Bronchial epithelial cell (primary cell): Measurements from ENCODE around the gene ZNF292. TPM values are rescaled to one million over a fixed set of nuclear protein-coding genes. Genes with fewer than 3 reads are reported as not detected.
A peak's percentile ranks its signal among the peaks of the same experiment; 100 is the strongest.

ENCODE experiments used
- DNase-seq: peaks from one replicate; pipeline ENCODE4 v3.0.0-alpha.2; 2010; ENCODE audit warnings: low read depth
- FAIRE-seq: peaks from 2 replicates; lab custom pipeline; 2011; peaks lifted over from hg19 to GRCh38; lab: Jason Lieb, UNC
- H3K27me3 ChIP-seq: 2 replicates; pipeline ENCODE4 v1.5.1; 2011; ENCODE audit warnings: low read length; ENCODE audit not compliant: control insufficient read depth, insufficient read depth
- H3K36me3 ChIP-seq: 2 replicates; pipeline ENCODE4 v1.5.1; 2011; ENCODE audit warnings: low read length; ENCODE audit not compliant: control insufficient read depth, insufficient read depth
- H3K4me3 ChIP-seq: 2 replicates; pipeline ENCODE4 v1.5.1; 2011; ENCODE audit warnings: mild to moderate bottlenecking, low read depth, low read length, control low read depth
- total RNA-seq: library from RNA; depleted of rRNA; stranded (reverse); fragments of >200 nt; gene quantifications from 2 replicates; pipeline ENCODE4 v1.2.1, GENCODE V29; 2014
- TF ChIP-seq, protein P1 (sequence below): IDR thresholded peaks from 2 replicates; pipeline ENCODE4 v1.5.1; 2011; ENCODE audit warnings: mild to moderate bottlenecking, moderate library complexity, low read length, control low read depth, inconsistent platforms; ENCODE audit not compliant: insufficient read depth, severe bottlenecking

ZNF292 gene
- total RNA-seq, 1 donor from 2014 or later, result 28.2 TPM

DNA sequence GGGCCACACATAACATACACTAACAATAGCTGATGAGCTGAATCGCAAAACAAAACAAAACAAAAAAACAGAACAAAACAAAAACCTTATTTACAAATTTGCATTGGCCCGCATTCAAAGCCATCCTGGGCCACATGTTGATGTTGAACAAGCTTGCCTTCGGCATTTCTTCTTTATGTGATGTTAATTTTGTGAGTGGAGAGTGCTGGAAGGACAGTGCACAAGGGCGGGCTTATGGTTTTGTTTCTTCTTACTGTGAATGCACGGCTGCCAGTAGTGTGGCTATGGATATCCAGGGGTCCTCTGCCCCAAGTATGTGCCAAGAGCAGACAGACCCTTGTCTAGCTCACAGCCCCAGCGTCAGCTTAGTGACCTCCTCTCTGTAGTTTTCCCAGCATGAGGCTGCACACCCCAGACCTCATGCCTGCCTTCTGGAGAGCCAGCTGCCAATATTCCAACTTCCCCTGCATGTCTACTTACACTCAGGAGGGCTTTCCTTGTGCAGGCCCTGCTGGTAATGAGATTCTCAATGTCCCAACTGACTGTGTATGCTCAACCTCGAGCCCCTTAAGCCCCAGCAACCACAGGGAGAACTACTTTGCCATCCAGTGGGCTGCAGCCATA is 24.9 kb downstream of the ZNF292 start:
- TF ChIP-seq, protein P1, sequence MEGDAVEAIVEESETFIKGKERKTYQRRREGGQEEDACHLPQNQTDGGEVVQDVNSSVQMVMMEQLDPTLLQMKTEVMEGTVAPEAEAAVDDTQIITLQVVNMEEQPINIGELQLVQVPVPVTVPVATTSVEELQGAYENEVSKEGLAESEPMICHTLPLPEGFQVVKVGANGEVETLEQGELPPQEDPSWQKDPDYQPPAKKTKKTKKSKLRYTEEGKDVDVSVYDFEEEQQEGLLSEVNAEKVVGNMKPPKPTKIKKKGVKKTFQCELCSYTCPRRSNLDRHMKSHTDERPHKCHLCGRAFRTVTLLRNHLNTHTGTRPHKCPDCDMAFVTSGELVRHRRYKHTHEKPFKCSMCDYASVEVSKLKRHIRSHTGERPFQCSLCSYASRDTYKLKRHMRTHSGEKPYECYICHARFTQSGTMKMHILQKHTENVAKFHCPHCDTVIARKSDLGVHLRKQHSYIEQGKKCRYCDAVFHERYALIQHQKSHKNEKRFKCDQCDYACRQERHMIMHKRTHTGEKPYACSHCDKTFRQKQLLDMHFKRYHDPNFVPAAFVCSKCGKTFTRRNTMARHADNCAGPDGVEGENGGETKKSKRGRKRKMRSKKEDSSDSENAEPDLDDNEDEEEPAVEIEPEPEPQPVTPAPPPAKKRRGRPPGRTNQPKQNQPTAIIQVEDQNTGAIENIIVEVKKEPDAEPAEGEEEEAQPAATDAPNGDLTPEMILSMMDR, result no peak
- H3K4me3 ChIP-seq, result no peak overlapping the region
- no peak for FAIRE-seq

DNA sequence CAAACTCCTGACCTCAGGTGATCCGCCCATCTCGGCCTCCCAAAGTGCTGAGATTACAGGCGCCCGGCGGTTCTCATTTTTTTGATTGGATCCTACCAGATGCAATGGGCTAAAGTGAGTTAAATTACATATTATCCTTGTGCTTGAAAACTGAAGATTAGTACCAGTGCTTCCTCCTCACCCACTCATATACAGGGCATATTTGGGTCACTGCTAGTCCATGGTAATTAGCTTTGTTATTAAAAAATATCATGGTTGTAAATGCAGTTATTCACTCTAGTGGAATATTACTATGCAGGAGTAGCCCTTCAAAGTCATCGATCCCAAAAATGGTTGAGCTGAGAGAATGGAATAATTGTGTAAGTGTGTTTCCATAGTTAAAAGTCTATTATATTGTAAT is 26.5 kb downstream of the ZNF292 start:
- TF ChIP-seq, protein P1, result no peak
- Histone ChIP-seq H3K4me3 (no peak overlapping the region), H3K27me3 (no peaks in the 10 kb centered on the region), H3K36me3 (no peaks in the 10 kb centered on the region)
- no peak for FAIRE-seq
- DNase-seq, result no peak

More for the DNA sequence above, 24.9 kb downstream of the ZNF292 start:
- DNase-seq, result no peak
- H3K36me3 ChIP-seq, result no peaks in the 10 kb centered on the region
- H3K27me3 ChIP-seq, result no peaks in the 10 kb centered on the region

DNA sequence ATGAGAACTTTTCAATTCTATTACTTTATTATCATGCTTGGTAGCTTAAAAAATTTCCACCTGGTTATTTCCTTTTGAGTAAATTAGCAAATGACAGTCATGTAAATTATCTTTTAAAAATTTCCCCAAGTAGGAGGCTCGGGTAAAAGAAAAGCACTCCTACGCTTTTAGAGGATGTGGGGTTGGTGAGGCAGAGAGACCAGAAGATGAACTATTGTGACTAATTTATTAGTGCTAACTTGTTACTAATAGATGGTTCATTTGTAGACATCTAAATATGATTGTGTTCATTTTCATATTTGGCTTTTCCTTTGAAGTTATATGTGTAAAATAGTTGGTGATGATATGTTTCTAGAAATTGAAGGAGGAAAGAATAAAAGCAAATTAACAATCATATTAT is 27.0 kb downstream of the ZNF292 start:
- FAIRE-seq (no peak), DNase-seq (no peak)
- Histone ChIP-seq H3K27me3 (no peaks in the 10 kb centered on the region), H3K4me3 (no peak overlapping the region), H3K36me3 (no peaks in the 10 kb centered on the region)
- TF ChIP-seq, protein P1, result no peak

DNA sequence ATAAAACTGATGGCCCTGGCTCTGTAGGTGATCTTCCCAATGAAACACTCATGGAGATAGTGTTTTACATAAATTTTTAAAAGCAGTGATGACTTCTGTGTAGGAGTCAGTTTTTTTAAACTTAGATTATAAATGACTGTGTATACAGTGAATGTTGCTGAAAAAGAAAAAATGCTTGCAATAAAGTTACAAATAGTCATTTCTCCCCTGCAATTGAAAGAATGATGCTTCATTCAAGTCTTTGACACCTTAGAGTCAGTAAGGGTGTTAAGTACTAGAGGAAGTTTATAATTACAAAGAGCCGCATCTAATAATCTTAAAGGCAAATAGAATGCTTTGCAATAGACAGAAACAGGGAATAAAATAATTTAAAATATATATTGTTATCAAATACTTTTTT is 27.6 kb downstream of the ZNF292 start:
- no peaks in the 10 kb centered on the region for H3K36me3 ChIP-seq
- FAIRE-seq, result no peak

DNA sequence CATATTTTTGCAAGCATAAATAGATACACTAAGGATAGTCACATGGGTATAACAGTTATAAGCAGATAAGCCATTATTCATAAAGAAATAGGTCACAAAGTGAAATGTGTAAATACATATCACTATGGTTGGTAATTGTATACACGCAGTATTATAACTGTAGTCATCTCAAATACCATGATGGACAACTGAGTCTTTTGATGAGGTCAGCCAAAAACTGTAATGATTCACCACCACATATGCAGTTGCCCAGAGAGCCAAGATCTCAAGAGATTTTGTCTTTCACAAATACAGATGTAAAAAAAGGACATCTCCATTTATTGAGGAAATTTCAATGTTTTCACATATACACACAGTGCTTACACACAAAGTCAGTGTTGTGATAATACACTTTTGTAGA is 28.3 kb downstream of the ZNF292 start:
- no peak for FAIRE-seq
- DNase-seq, result peak; percentile 61
- Histone ChIP-seq H3K27me3 (no peaks in the 10 kb centered on the region), H3K4me3 (no peak overlapping the region), H3K36me3 (no peaks in the 10 kb centered on the region)
- TF ChIP-seq, protein P1, result no peak

More for the DNA sequence above, 27.6 kb downstream of the ZNF292 start:
- no peaks in the 10 kb centered on the region for H3K27me3 ChIP-seq
- no peak overlapping the region for H3K4me3 ChIP-seq
- TF ChIP-seq, protein P1, result no peak
- no peak for DNase-seq

DNA sequence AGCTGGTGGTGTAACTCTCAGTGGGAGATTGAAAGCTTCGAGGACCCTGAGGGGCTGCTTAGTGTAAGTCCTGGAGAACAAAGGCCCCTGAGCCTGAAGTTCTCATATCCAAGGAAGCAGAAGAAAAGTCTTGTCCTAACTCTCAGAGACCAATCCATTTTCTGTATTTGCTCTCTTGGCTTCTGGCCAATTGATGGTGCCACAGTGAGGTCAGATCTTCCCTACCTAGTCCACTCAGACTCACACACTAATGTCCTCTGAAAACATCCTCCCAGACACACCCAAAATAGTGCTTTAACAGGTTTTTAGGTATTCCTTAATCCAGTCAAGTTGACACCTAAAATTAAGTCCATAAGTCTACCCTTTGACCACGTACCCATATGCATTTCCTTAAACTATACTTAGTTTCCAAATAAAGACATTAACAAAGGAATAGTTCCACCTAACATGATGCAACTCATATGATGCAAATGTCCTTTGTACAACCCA is 29.4 kb downstream of the ZNF292 start:
- no peak overlapping the region for H3K4me3 ChIP-seq
- H3K36me3 ChIP-seq, result no peaks in the 10 kb centered on the region
- no peak for FAIRE-seq
- no peak for DNase-seq
- H3K27me3 ChIP-seq, result no peaks in the 10 kb centered on the region
- TF ChIP-seq, protein P1, result no peak
